ENCODE data around the gene PRKCA. TPM values are rescaled to one million over a fixed set of nuclear protein-coding genes. Genes with fewer than 3 reads are reported as not detected.

Gene PRKCA
- total RNA-seq, 1 donor from 2014 or later, result 16.4 TPM

GRCh38 chr17:66814026-66814425 lies 511.6 kb downstream of the PRKCA start:
- H3K9me3 Mint-ChIP-seq (ENCODE audit: low read depth), result peaks cover 9% of the 10 kb centered on the region
- H3K36me3 Mint-ChIP-seq (ENCODE audit: insufficient read depth), result no peaks in the 10 kb centered on the region
- no peaks in the 10 kb centered on the region for H3K4me1 Mint-ChIP-seq (ENCODE audit: low read depth)
- DNase-seq (ENCODE audit: low spot score, unreplicated experiment), result no peak
- H3K4me3 Mint-ChIP-seq (ENCODE audit: low read depth), result no peak overlapping the region
- H3K27ac Mint-ChIP-seq, result no peak overlapping the region
- TF ChIP-seq, protein P1, sequence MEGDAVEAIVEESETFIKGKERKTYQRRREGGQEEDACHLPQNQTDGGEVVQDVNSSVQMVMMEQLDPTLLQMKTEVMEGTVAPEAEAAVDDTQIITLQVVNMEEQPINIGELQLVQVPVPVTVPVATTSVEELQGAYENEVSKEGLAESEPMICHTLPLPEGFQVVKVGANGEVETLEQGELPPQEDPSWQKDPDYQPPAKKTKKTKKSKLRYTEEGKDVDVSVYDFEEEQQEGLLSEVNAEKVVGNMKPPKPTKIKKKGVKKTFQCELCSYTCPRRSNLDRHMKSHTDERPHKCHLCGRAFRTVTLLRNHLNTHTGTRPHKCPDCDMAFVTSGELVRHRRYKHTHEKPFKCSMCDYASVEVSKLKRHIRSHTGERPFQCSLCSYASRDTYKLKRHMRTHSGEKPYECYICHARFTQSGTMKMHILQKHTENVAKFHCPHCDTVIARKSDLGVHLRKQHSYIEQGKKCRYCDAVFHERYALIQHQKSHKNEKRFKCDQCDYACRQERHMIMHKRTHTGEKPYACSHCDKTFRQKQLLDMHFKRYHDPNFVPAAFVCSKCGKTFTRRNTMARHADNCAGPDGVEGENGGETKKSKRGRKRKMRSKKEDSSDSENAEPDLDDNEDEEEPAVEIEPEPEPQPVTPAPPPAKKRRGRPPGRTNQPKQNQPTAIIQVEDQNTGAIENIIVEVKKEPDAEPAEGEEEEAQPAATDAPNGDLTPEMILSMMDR (IDR thresholded peaks at IDR 0.05; ENCODE audit: unreplicated experiment), result no peak
- H3K27me3 Mint-ChIP-seq, result peaks cover 7% of the 10 kb centered on the region

DNA sequence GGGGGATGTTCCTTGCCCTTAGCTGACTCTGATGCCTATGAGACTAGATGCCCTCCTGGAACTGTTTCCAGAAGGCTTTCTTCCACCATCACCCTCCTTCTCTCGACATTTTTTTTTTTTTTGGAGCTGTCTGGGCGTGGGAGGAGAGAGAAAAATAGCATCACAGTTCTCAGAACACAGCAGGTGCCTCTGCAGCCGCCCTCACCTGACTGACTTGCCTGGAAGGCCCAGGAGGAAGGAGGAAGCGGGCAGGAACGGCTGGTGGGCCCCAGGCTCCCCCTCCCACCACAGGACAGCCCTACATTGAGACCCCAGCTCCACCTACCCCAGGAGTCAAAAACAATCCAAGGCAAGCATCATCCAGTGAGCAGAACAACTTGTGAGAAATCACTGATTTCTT lies 512.2 kb downstream of the PRKCA start:
- no peaks in the 10 kb centered on the region for H3K4me1 Mint-ChIP-seq (ENCODE audit: low read depth)
- no peak overlapping the region for H3K27ac Mint-ChIP-seq

DNA sequence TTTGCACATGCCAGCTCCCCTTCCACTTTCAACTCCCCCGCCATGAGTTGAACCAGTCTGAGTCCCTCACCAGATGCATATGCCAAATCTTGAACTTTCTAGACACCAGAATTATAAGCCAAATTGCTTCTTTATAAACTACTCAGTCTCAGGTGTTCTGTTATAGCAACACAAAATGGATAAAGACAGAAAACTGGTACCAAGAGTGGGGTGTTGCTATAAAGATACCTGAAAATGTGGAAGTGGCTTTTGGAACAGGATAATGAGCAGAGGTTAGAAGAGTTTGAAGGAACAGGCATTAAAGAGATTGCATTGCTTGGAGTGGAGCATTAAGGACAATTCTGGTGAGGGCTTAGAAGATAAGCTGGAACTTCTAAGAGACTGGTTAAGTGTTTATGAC lies 515.3 kb downstream of the PRKCA start:
- Mint-ChIP-seq H3K27ac (no peak overlapping the region), H3K4me1 (ENCODE audit: low read depth) (no peaks in the 10 kb centered on the region), H3K27me3 (peaks cover 5% of the 10 kb centered on the region), H3K4me3 (ENCODE audit: low read depth) (no peak overlapping the region), H3K9me3 (ENCODE audit: low read depth) (peaks cover 9% of the 10 kb centered on the region), H3K36me3 (ENCODE audit: insufficient read depth) (no peaks in the 10 kb centered on the region)
- no peak for DNase-seq (ENCODE audit: low spot score, unreplicated experiment)
- TF ChIP-seq, protein P1 (IDR thresholded peaks at IDR 0.05; ENCODE audit: unreplicated experiment), result no peak

More for the DNA sequence above, 512.2 kb downstream of the PRKCA start:
- TF ChIP-seq, protein P1 (IDR thresholded peaks at IDR 0.05; ENCODE audit: unreplicated experiment), result no peak
- Mint-ChIP-seq H3K36me3 (ENCODE audit: insufficient read depth) (no peaks in the 10 kb centered on the region), H3K27me3 (peaks cover 7% of the 10 kb centered on the region), H3K9me3 (ENCODE audit: low read depth) (peaks cover 9% of the 10 kb centered on the region), H3K4me3 (ENCODE audit: low read depth) (no peak overlapping the region)
- no peak for DNase-seq (ENCODE audit: low spot score, unreplicated experiment)

- Mint-ChIP-seq H3K9me3 (ENCODE audit: low read depth) (peaks cover 9% of the 10 kb centered on the region), H3K27me3 (no peaks in the 10 kb centered on the region), H3K27ac (no peak overlapping the region), H3K36me3 (ENCODE audit: insufficient read depth) (no peaks in the 10 kb centered on the region), H3K4me1 (ENCODE audit: low read depth) (no peaks in the 10 kb centered on the region), H3K4me3 (ENCODE audit: low read depth) (no peak overlapping the region)
- TF ChIP-seq, protein P1 (IDR thresholded peaks at IDR 0.05; ENCODE audit: unreplicated experiment), result no peak
- no peak for DNase-seq (ENCODE audit: low spot score, unreplicated experiment)
These were observed 517.1 kb downstream of the PRKCA start for GRCh38 chr17:66819466-66819865.

GRCh38 chr17:66822009-66822408 lies 519.6 kb downstream of the PRKCA start:
- Mint-ChIP-seq H3K27me3 (peaks cover 3% of the 10 kb centered on the region), H3K36me3 (ENCODE audit: insufficient read depth) (no peaks in the 10 kb centered on the region), H3K27ac (no peak overlapping the region), H3K9me3 (ENCODE audit: low read depth) (peaks cover 9% of the 10 kb centered on the region), H3K4me1 (ENCODE audit: low read depth) (no peaks in the 10 kb centered on the region), H3K4me3 (ENCODE audit: low read depth) (no peak overlapping the region)
- TF ChIP-seq, protein P1 (IDR thresholded peaks at IDR 0.05; ENCODE audit: unreplicated experiment), result no peak
- DNase-seq (ENCODE audit: low spot score, unreplicated experiment), result no peak

Data from progenitor cell of endocrine pancreas (in vitro differentiated cells).